Measurements from ENCODE around the gene PRKCE.

DNA sequence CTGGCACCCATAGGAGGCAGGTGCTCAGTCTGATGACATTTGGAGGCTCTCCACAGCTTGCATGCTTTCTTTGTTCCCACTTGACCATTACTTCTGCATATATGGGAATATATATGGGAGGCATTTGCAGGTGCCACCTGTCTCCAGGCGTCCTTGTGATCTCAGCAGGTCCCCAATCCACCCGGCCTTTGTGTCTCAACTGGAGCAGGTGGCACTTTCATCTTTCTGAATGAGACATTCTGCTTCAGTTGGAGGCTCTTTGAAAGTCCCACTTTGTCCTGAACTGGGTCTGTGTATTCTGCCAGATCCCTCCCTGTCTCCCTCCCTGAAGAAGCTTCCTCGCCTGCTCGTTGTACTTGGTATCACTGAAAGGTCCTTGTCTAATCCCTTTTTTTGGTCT, 327.6 kb downstream of the PRKCE start:
- TF ChIP-seq CTCF (conservative IDR thresholded peaks at IDR 0.05; ENCODE audit: low read depth in 2 of 2) (no peak), EZH2 (IDR thresholded peaks at IDR 0.05; ENCODE audit: low read depth, unreplicated experiment) (no peak), POLR2AphosphoS5 (IDR thresholded peaks at IDR 0.05; ENCODE audit: low read depth) (no peak), STAT1 (IDR thresholded peaks at IDR 0.05; ENCODE audit: unreplicated experiment) (no peak), EZH2phosphoT487 (IDR thresholded peaks at IDR 0.05; ENCODE audit: unreplicated experiment) (no peak), ZNF331 (CRISPR knock-in tag; IDR thresholded peaks at IDR 0.05; ENCODE audit: low read depth) (no peak), REST (IDR thresholded peaks at IDR 0.05; ENCODE audit: unreplicated experiment) (no peak), ZNF114 (CRISPR knock-in tag; IDR thresholded peaks at IDR 0.05) (no peak), JUNB (IDR thresholded peaks at IDR 0.05; ENCODE audit: unreplicated experiment) (no peak), CREB1 (CRISPR knock-in tag; IDR thresholded peaks at IDR 0.05; ENCODE audit: low read depth) (no peak)
- TF ChIP-seq, protein P1, sequence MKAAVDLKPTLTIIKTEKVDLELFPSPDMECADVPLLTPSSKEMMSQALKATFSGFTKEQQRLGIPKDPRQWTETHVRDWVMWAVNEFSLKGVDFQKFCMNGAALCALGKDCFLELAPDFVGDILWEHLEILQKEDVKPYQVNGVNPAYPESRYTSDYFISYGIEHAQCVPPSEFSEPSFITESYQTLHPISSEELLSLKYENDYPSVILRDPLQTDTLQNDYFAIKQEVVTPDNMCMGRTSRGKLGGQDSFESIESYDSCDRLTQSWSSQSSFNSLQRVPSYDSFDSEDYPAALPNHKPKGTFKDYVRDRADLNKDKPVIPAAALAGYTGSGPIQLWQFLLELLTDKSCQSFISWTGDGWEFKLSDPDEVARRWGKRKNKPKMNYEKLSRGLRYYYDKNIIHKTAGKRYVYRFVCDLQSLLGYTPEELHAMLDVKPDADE (IDR thresholded peaks at IDR 0.05), result no peak
